ENCODE measurements around the gene NR2E1.

The NR2E1 gene

GRCh38 chr6:108156180-108156937 lies 9.5 kb upstream of the NR2E1 start:
- no peak for DNase-seq

- no peak for DNase-seq
These were observed 8.9 kb upstream of the NR2E1 start for GRCh38 chr6:108156938-108157233.

GRCh38 chr6:108157234-108157980 lies 8.4 kb upstream of the NR2E1 start:
- DNase-seq: no peak

GRCh38 chr6:108157981-108158525 lies 7.8 kb upstream of the NR2E1 start:
- DNase-seq: no peak

GRCh38 chr6:108159981-108160380 lies 5.8 kb upstream of the NR2E1 start:
- DNase-seq: no peak

GRCh38 chr6:108161724-108162282 lies 4.0 kb upstream of the NR2E1 start:
- DNase-seq: no peak

- no peak for DNase-seq
These were observed 2.6 kb upstream of the NR2E1 start for GRCh38 chr6:108163267-108163643.

GRCh38 chr6:108163644-108164542 lies 1.9 kb upstream of the NR2E1 start:
- no peak for DNase-seq

GRCh38 chr6:108164543-108164814 lies 1.3 kb upstream of the NR2E1 start:
- no peak for DNase-seq

GRCh38 chr6:108164815-108165706 lies 761 bp upstream of the NR2E1 start:
- DNase-seq: no peak

GRCh38 chr6:108166664-108167448 lies 1.0 kb downstream of the NR2E1 start:
- no peak for DNase-seq

GRCh38 chr6:108167449-108168089 lies 1.7 kb downstream of the NR2E1 start:
- no peak for DNase-seq

- DNase-seq: no peak
These were observed 2.3 kb downstream of the NR2E1 start for GRCh38 chr6:108168090-108168463.

GRCh38 chr6:108168501-108169463 lies 3.0 kb downstream of the NR2E1 start:
- no peak for DNase-seq

- DNase-seq: no peak
These were observed 3.9 kb downstream of the NR2E1 start for GRCh38 chr6:108169464-108170331.

- no peak for DNase-seq
These were observed 4.8 kb downstream of the NR2E1 start for GRCh38 chr6:108170332-108171290.

- DNase-seq: no peak
These were observed 5.6 kb downstream of the NR2E1 start for GRCh38 chr6:108171291-108171917.

All from SIG-M5 (cell line).